HG03175 (cell line): Measurements from ENCODE around the gene CCDC32.

ENCODE experiments used
- ATAC-seq: cut with Tn5 transposase; IDR thresholded peaks from one replicate; pipeline ENCODE4 v1.9.1; 2021; ENCODE audit warnings: mild to moderate bottlenecking, moderate library complexity; ENCODE audit not compliant: unreplicated experiment

The CCDC32 gene

GRCh38 chr15:40567111-40567510 is 2.3 kb upstream of the CCDC32 start:
- ATAC-seq = no peak

- ATAC-seq = no peak
These were observed 744 bp upstream of the CCDC32 start for GRCh38 chr15:40565333-40566238.

GRCh38 chr15:40563426-40563825 is 1.4 kb downstream of the CCDC32 start:
- no peak for ATAC-seq

GRCh38 chr15:40562691-40563090 is 2.2 kb downstream of the CCDC32 start:
- no peak for ATAC-seq

- no peak for ATAC-seq
These were observed 5.7 kb downstream of the CCDC32 start for GRCh38 chr15:40558952-40559742.

GRCh38 chr15:40555876-40556275 is 9.0 kb downstream of the CCDC32 start:
- no peak for ATAC-seq

GRCh38 chr15:40554161-40554525 is 10.7 kb downstream of the CCDC32 start:
- ATAC-seq = no peak

GRCh38 chr15:40550341-40551037 is 14.4 kb downstream of the CCDC32 start:
- peak; percentile 87 for ATAC-seq

- ATAC-seq = no peak
These were observed 14.9 kb downstream of the CCDC32 start for GRCh38 chr15:40549894-40550293.

GRCh38 chr15:40548610-40549009 is 16.2 kb downstream of the CCDC32 start:
- ATAC-seq = no peak

- ATAC-seq = no peak
These were observed 19.4 kb downstream of the CCDC32 start for GRCh38 chr15:40545457-40545856.

- ATAC-seq = peak; percentile 72
These were observed 21.1 kb downstream of the CCDC32 start for GRCh38 chr15:40543631-40544294.

GRCh38 chr15:40543082-40543481 is 21.8 kb downstream of the CCDC32 start:
- no peak for ATAC-seq

- no peak for ATAC-seq
These were observed 25.9 kb downstream of the CCDC32 start for GRCh38 chr15:40538976-40539375.

- ATAC-seq = no peak
These were observed 28.3 kb downstream of the CCDC32 start for GRCh38 chr15:40536501-40536900.

- ATAC-seq = no peak
These were observed 30.5 kb downstream of the CCDC32 start for GRCh38 chr15:40534371-40534770.

GRCh38 chr15:40533763-40534364 is 31.0 kb downstream of the CCDC32 start:
- ATAC-seq = no peak

- no peak for ATAC-seq
These were observed 36.0 kb downstream of the CCDC32 start for GRCh38 chr15:40528801-40529200.

- ATAC-seq = no peak
These were observed 39.0 kb downstream of the CCDC32 start for GRCh38 chr15:40525855-40526254.

- ATAC-seq = no peak
These were observed 41.2 kb downstream of the CCDC32 start for GRCh38 chr15:40523611-40524010.
